Stimulated activated CD8-positive, alpha-beta memory T cell treated with anti-CD3 and anti-CD28 coated beads, Interleukin-15, amount 100 ng/mL, for 24 hours (primary cell): ENCODE results near the gene NLGN4X.

Experiments
- DNase-seq: peaks from one replicate; pipeline ENCODE4 v3.0.0-alpha.2; 2020; ENCODE audit warnings: low read depth

The NLGN4X gene

DNA sequence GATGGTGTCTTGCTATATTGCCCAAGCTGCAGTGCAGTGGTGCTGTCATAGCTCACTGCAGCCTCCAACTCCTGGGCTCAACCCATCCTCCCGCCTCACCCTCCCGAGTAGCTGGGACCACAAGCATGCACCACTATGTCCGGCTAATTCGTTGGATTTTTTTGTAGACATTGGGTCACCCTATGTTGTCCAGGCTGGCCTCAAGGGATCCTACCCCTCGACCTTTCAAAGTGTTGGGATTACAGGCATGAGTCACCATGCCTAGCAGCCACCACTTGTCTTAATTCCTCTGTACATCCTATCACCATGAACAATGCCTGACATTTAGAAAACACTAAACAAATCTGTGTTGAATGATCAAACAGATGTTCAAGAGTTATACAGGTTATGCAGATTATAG lies 76.7 kb downstream of the NLGN4X start:
- DNase-seq: no peak

DNA sequence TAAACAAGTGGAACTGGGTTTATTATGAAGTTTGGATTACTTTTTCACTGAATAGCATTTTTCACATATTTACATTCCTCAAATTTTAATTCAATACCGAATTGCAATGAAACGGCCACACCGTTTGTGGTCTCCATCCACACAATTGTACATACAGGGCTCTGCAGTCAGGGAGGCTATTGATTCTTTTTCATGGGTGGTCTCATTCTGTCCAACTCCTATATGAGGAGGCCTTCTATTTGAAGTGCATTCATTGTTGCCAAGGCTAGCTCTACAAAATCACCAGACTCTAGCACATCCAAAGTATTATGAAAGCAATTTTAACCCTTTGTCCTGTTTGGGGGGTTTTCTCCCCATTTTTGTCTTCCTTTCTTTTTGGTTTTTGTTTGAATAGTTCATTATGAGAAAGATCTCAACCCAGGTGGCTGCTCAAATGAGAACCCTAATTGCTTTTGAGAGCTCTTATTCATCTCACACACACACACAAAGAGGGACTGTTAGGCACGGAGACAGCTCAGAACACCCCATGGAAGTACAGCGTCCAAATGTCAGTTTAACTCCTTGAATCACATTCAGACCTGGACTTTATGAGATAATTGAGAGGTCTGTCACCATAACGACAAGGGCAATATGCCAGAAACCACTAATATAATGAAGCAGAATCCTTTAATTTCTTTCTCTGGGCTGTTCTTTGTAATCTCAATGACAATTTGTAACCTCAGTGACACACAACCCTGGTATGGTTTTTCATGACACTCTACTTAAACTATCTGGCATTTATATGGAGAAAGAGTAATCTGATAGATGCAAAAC lies 79.4 kb downstream of the NLGN4X start:
- DNase-seq: no peak

DNA sequence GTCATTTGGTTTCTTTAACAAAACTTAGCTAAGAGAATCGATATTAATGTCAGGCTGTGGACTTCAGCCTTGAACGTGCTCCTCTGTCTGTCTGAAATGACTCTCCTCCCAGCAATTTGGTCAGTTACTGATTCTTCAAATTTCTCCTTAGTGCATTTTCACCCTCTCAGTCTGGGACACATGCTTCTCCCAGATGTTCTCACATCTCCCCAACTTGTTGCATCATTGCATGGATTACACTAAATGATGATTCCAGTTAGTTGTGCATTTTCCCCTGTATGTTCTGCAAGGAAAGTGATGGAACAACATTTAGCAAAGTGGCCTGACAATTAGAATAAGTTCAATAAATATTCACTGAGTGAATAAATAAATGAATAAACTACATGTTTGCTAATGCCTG lies 94.4 kb downstream of the NLGN4X start:
- DNase-seq: no peak

DNA sequence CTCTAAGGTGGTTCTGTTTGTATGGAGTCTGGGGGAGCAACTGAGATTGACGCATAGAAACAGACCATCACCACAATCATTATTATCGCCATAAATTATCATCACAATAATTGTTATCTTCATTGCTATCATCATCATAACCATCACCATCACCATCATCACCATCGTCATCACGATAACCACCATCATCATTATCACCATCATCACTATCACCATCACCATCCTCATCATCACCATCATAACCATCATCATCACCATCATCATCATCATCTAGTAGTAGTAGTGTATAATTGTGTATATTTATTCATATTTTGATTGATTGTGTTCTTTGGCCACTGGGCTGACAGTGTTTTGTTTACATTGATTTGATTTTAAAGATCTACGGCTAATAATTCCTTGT lies 95.7 kb downstream of the NLGN4X start:
- DNase-seq: no peak

DNA sequence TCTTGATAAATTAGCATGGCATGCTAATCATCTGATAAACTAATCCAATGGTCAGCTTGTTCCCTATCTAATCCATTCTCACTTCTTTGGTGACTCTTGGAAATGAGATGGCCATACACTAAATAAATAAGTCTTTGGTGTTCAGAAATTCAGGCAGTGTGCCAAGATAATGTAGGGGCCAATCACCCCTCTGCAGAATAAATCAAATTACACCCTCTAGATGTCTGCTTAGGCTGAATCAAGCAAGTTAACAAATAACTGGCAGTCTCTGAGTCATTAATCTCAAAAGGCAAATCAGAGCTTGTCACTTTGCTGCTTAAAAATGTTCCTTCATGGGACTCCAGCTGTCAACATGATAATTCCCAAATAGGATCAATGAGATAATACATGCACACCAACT lies 97.4 kb downstream of the NLGN4X start:
- DNase-seq: no peak

DNA sequence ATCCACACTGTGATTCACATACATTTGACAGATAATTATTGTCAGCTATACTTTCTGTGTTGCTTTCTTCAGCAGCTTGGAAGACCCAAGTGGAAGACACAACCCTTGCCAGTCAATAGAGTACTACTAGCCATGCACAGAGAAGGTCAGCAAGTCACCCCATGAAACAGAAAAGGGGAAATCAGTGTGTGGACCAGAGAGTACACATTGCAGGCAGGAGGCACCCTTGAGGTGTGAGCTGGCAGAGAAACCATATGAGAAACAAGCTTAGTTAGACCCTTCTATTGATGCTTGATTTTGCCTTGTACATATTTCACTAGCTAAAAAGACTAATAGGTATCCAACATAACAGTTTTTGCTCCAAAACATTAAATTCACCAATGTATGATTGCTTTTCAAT lies 99.5 kb downstream of the NLGN4X start:
- no peak for DNase-seq

DNA sequence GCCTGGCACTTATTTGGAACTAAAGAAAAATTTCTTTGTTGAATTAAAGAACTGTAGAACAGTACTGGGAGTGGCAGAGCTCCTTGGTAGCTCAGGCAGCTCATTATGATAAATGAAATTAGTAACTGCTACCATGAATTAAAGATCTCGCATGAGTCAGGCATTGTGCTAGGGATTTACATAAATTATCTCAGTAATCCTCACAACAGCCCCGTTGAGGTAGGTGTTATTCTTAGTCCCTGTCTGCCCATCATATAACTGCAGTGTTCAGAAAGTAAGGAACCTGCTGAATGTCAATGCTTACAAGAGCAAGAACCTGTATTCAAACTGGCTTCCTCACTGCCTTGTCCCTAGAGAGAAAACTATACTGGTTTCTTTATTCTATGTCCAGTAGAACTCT lies 108.3 kb downstream of the NLGN4X start:
- no peak for DNase-seq

DNA sequence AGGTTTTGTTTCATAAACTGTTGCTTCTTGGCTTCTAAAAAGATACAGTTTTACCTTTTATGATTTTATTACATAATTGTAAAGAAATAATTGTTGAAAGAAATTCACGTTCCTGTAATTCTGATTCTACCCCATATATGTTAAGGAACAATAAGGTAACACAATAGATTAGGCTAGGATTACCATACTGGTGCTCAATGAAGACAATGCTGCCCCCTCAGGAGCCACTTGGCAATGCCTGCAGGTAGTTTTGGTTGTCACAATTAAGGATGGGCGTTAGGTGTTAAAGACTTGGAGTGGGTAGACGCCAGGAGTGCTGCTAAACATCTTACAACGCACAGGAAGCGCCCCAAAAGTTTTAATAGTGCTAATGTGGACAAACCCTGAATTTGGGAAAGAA lies 133.2 kb downstream of the NLGN4X start:
- no peak for DNase-seq

DNA sequence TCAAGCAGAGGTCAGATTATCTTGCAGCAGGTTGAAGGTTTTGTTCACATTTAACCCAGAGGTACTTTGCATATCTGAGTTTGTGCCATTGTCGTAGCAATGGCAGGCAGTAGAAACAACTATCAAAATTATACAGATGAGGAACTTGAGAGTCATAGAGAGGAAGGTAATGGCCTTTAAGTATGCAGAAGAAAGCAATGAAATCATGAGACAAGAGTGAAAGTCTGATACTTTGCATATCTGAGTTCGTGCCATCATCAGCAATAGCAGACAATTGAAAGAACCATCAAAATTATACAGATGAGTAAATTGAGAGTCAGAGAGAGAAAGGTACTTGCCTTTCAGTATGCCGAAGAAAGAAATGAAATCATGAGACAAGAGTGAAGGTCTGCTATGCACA lies 154.1 kb downstream of the NLGN4X start:
- no peak for DNase-seq

DNA sequence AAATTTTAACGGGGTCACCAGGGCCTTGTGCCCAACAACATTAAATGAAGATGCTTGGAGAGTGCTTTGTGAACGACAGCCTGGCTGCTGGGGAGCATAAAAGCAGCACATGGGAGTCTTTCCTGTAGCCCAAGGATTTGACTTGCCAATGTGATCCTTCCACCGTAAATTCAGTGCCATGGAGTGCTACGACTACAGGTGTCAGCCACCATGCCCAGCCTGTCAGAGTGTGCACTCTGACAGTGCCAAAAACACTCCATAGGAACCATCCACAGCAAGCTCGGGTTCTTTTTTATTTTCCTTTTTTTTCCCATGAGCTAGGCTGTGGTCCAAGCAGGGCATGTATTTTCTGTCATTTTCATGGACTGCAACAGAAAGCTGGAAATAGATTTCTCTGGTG lies 156.9 kb downstream of the NLGN4X start:
- no peak for DNase-seq

DNA sequence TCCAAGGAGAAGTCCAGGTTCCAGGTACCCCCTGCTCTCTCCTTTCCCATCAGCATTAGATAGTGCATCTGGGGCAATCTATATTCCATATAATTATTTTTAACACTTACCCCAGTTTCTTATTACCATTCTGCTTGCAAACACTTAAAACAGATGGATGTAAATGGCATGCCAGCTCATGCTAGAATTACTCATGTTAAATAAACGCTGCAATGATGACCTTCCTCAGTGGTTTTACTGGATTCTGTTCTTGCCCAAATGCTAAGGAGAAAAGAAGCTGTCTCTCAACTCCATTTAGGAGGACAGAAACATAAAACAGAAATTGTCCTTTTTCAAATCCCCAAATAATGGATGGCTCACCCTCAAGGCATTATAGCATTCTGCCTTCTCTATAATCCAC lies 161.1 kb downstream of the NLGN4X start:
- DNase-seq: no peak

DNA sequence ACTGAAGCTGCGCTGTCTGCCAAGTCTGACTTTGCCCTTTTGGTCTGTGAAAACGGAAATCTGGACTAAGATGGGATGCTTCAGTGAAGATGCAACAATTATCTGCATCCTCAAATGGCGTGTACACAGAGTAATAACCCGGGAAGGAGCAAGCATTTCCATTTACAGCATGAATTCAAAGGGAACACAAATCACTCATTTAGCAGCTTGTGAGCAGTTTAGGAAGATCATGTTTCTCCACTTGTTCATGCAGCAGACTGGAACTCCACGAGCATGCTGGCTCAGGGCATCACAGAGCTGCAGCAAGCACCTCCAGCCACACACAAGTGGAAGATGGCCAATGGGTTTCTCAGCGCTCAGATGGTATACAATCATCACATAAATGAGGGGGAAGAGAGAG lies 175.5 kb downstream of the NLGN4X start:
- no peak for DNase-seq

DNA sequence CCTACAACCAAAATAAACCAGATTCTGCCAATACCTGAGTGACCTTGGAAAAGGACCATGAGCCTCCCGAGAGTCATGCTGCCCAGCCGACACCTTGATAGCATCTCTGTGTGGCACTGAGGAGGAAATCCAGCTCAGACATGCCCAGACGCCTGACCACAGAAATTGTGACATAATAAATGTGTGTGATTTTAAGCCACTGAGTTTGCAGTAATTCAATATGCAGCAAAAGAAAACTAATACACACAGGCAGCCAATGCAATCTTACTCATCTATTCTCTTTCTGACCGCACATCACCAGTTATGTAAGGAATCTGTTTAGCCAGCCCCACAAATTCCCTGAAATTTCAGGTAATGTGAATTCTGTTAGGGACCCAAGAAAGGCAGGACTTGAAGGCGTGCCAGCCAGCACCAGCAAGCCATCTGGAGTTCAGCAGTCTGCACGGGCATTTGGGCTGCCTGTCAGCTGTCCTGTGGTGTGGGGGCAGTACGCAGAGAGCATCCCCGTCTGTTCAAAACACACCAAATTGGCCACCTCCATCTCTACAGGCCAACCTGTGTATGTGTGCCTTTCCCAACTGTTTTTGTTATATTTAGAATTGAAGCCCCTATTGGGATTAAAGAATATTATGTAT lies 176.4 kb downstream of the NLGN4X start:
- DNase-seq: no peak

DNA sequence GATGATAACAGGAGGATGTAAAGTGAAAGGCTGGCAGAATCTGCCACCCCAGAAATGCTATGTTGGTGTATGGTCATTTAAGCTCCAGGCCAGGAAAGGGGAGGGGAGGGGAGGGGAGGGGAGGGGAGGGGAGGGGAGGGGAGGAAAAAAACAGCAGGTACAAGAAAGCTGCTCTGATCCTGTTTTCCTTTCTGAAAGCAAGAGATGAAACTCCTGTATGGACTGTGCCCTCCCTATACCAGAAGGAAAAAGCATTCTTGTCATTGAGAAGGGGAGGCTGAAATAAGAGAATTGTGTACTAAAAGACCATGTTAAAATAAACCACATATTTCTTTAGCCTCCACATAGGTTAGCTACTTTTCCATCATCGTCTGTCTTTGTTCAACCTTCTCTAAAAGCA lies 179.5 kb downstream of the NLGN4X start:
- DNase-seq: no peak

DNA sequence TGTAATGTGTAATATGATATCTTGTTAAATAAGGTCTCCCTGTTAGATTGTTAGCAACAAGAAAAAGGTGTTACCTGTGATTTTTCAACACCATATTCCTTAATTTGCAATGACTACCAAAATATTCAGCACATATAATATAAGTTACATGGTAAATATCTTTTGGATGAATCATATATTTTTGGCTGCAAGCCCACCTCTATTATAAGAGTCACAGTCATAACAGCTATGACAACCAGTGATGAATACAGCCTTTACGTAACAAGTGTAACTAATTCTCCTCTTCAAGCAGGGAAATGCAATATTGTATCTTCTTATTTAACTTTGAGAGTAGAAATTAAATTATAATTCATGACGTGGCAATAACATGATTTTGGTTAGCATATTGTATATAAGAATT lies 187.0 kb downstream of the NLGN4X start:
- DNase-seq: no peak

DNA sequence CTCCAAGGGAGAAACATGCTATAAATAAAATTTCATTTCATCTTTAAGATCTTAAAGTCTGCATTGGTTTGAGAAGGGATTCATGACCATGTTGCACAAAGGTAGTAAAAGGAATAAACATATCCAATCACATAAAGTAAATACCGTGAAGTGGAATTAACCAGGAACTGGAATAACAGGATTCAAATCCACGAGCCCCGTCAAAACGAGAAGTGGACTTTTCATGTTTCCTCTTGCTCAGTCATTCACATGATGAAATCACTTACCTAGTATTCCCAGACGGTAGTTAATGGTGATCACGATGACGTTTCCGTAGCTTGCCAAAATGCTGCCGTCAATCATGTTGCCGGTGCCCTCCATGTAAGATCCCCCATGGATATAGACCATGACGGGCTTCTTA lies 199.7 kb downstream of the NLGN4X start:
- DNase-seq: no peak

DNA sequence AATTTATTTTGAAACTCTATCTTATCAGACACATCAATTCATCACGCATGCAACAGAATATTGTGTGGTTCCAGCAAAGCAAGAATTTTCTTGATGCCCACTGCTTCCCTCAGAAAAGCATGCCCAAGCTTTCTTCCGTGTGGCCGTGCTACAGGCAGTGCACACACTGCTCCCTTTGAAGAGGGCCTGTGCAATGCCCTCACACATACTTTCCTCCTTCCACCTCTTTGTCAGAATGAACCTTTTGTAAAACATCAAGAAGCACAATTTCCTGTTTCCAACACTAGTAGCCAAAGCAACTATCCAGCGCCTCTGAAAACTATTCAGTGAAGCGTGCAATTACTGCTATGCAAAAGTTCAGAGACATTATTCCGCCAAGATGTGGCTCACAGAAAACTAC lies 201.7 kb downstream of the NLGN4X start:
- no peak for DNase-seq

DNA sequence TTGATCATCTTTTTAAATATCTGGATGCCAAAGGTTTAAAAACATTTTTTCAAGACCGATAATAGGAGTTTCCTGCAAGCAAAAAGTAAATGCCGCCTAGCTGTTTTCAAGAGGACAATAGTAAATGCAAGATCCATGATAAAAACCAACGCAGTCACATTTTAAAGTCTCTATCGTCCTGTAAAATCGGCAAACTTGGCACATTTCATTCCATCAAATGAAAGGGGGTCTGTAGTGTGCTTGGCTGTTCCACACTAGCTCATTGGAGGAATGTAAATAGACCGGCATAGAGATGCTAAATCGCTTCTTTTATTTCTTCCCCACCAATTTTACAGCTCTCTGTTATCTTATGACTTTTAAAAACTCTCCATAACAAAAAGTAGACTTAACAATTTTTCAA lies 202.2 kb downstream of the NLGN4X start:
- no peak for DNase-seq

DNA sequence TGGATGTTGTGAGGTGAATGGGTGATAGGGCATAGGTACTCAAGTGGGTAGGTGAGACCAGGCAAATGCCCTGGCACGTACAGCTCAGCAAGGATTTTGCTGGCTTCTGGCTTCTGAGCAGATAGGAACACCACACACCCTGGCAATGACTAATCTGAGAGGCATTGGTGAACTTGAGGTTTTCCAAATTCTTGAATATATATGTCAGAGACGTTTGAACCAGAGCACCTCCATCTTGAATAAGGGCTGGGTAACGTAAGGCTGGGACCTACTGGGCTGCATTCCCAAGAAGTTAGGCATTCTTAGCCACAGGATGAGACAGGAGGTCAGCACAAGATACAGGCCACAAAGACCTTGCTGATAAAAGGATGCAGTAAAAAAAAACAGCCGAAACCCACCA lies 204.5 kb downstream of the NLGN4X start:
- DNase-seq: no peak

DNA sequence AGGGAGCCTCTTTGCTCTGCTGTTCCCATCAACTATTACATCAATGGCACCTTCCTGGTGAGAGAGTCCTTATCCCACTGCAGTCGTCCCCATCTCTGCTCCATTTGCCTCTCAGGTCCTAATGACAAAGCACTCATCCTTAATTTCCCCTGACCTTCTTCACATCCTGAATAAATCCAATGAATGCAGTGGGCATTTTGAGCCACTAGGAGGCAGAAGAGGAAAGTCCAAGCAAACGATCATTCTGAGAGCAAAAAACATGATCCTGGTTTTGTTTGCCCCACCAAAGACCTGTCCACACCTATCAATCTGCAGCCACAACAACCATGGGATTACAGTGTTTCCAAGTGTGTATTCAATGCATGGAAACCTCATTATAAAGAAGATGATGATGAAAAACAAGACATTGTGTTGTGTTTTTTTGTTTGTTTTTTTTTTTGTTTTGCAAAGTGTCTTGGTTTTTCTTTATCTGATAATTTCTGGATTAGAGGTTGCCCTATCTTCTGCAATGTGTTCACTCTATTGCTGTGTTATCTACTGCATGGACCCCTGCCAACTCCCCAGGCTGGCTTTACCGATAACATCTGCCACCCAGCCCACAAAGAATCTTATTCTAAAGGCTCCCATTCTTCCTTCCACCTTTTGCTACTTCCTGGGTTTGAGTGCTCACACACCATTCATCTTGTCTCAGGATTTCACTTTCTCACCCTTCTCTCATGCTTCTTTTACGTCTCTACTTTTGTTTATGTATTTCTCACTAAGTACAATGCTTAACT lies 207.2 kb downstream of the NLGN4X start:
- no peak for DNase-seq

DNA sequence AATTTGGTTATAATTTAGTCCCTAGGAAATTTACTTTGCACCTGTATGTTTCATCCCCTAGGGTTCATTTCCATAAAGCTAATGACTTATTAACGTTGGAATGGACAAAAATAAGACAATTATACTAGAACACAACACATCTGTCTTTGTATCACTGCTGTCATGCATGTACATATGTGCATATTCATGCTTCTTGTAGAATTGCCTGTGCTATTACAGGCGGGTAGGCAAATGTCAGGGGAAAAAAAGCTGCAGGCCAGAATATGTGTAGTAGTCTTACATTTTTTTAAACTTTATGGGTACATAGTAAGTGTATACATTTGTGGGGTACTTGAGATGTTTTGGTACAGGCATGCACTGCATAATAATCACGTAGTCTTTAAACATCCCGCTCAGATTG lies 209.6 kb downstream of the NLGN4X start:
- no peak for DNase-seq

DNA sequence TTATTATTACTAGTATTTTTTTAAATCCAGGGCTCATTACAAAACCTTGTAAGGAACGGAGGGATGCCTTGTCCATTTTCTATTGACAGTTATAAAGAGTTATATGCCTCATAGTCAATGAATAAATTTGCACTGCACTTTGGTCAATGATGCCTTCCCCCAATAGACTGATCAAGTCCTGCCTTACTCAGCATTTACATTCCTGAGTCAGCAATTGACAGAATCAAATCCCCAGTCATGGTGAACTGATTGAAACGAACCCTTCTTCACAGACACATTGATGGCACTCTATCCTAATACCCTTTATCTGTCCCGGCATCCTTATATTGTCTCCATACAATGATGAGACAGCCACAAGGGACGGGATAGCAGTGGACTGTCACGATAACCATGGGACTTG lies 213.2 kb downstream of the NLGN4X start:
- no peak for DNase-seq

DNA sequence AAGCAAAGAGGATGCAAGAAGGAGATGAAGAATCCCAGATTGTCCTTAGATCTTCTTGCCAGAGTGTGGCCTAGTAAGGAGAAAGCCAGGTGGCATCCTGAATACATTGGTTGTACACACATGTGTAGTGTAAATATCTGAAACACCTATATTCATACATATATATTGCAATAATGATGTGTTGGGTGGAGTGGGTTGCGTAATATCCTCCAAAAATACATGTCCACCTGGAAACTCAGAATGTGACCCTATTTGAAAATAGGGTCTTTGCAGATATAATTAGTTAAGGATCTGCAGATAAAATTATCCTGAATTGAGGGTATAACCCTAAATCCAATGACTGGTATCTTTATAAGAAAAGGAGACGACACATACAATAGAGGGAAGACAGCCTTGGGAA lies 216.3 kb downstream of the NLGN4X start:
- DNase-seq: no peak
